ENCODE data around the gene DNER.

GRCh38 chr2:229578052-229578846, 136.1 kb downstream of the DNER start:
- no peak for TF ChIP-seq CTCF (IDR thresholded peaks at IDR 0.05; ENCODE audit: low read depth, low read length)
- no peak for TF ChIP-seq POLR2A (IDR thresholded peaks at IDR 0.05; ENCODE audit: extremely low read depth, insufficient read length)

Data from NB4 (cell line).